ENCODE measurements around the gene ANO1. TPM values are rescaled to one million over a fixed set of nuclear protein-coding genes. Genes with fewer than 3 reads are reported as not detected.

The ANO1 gene
- total and polyA plus RNA-seq, 2 of the 8 experiments (the other 6 are each of a cell fraction or from before 2014, with no cell fraction given) = 4.7 to 5.0 TPM

- TF ChIP-seq CHD7 (IDR thresholded peaks at IDR 0.05; ENCODE audit: insufficient replicate concordance, low read length) = no peak
- TF ChIP-seq BRCA1 (IDR thresholded peaks at IDR 0.05; ENCODE audit: low read depth, low read length) = no peak
- TF ChIP-seq CREB1 (IDR thresholded peaks at IDR 0.05) = no peak
- TF ChIP-seq ZNF274 (IDR thresholded peaks at IDR 0.05; ENCODE audit: borderline replicate concordance, extremely low read depth, low read length) = no peak
- TF ChIP-seq CHD2 (IDR thresholded peaks at IDR 0.05; ENCODE audit: low read length) = no peak
- TF ChIP-seq JUND (IDR thresholded peaks at IDR 0.05; ENCODE audit: low read length) = no peak
- TF ChIP-seq YY1 (IDR thresholded peaks at IDR 0.05; ENCODE audit: low read depth, low read length) = no peak
- no peak for TF ChIP-seq SAP30 (IDR thresholded peaks at IDR 0.05; ENCODE audit: insufficient read depth, insufficient replicate concordance, low read length)
- no peak for TF ChIP-seq TAF1 (IDR thresholded peaks at IDR 0.05; ENCODE audit: low read depth, low read length)
- no peak for TF ChIP-seq TCF12 (IDR thresholded peaks at IDR 0.05; ENCODE audit: low read depth, low read length)
- no peak for TF ChIP-seq BACH1 (IDR thresholded peaks at IDR 0.05; ENCODE audit: low read length)
- TF ChIP-seq BCL11A (IDR thresholded peaks at IDR 0.05; ENCODE audit: low read depth in 2 of 2, low read length in 2 of 2) = no peak
- no peak for TF ChIP-seq RNF2 (IDR thresholded peaks at IDR 0.05; ENCODE audit: borderline replicate concordance, low read depth, low read length, missing control alignments, poor library complexity, severe bottlenecking)
Observed at GRCh38 chr11:70071996-70072395, 6.1 kb upstream of the ANO1 start (continued).
